Keratinocyte (primary cell): ENCODE data around the gene CITED1. TPM values are rescaled to one million over a fixed set of nuclear protein-coding genes. Genes with fewer than 3 reads are reported as not detected.

Experiments
- DNase-seq: peaks from one replicate; pipeline ENCODE4 v3.0.0-alpha.2; 2011; ENCODE audit warnings: low read depth, missing footprints, low spot score
- FAIRE-seq: peaks from 2 replicates; lab custom pipeline; 2011; peaks lifted over from hg19 to GRCh38; lab: Jason Lieb, UNC
- H2AFZ ChIP-seq: 2 replicates; pipeline ENCODE4 v1.6.0; 2012; ENCODE audit warnings: low read length, control low read depth, inconsistent platforms; ENCODE audit not compliant: control insufficient read depth
- H3K27ac ChIP-seq: 2 replicates; pipeline ENCODE4 v1.5.1; 2011; ENCODE audit warnings: low read length; ENCODE audit not compliant: control insufficient read depth, insufficient read depth
- H3K27me3 ChIP-seq: 3 replicates; pipeline ENCODE4 v1.6.0; 2011; ENCODE audit warnings: low read length; ENCODE audit not compliant: control insufficient read depth, insufficient read depth; ENCODE audit errors: extremely low read depth
- H3K36me3 ChIP-seq, 2 experiments: 2 replicates in 1 of 2; 3 replicates in 1 of 2; pipeline ENCODE4 v1.5.1; 2011; ENCODE audit warnings: low read length in 2 of 2, mild to moderate bottlenecking in 1 of 2; ENCODE audit not compliant: control insufficient read depth in 2 of 2, insufficient read depth in 2 of 2; ENCODE audit errors: extremely low read depth in 1 of 2
- H3K4me1 ChIP-seq: 3 replicates; pipeline ENCODE4 v1.5.1; 2011; ENCODE audit warnings: low read length; ENCODE audit not compliant: control insufficient read depth, insufficient read depth; ENCODE audit errors: extremely low read depth
- H3K4me2 ChIP-seq: 3 replicates; pipeline ENCODE4 v1.6.0; 2011; ENCODE audit warnings: low read depth, low read length; ENCODE audit not compliant: control insufficient read depth, insufficient read depth; ENCODE audit errors: extremely low read depth
- H3K4me3 ChIP-seq, 3 experiments: fragments of 200-600 bp in 1 of 3; sonication (generic) in 1 of 3; 2 replicates in 2 of 3; 3 replicates in 1 of 3; pipeline ENCODE4 v1.5.1; 2011 to 2016; ENCODE audit warnings: low read length in 3 of 3, mild to moderate bottlenecking in 3 of 3, control low read depth in 2 of 3, inconsistent platforms in 1 of 3, low read depth in 1 of 3, mixed read lengths in 1 of 3, mixed run types in 1 of 3, moderate library complexity in 1 of 3; ENCODE audit not compliant: control insufficient read depth in 2 of 3, insufficient read depth in 2 of 3; ENCODE audit errors: extremely low read depth in 1 of 3
- H3K79me2 ChIP-seq: 2 replicates; pipeline ENCODE4 v1.6.0; 2012; ENCODE audit warnings: low read length; ENCODE audit not compliant: control insufficient read depth, insufficient read depth
- H3K9ac ChIP-seq: 3 replicates; pipeline ENCODE4 v1.6.0; 2011; ENCODE audit warnings: low read length; ENCODE audit not compliant: control insufficient read depth, insufficient read depth; ENCODE audit errors: extremely low read depth
- H3K9me1 ChIP-seq: 3 replicates; pipeline ENCODE4 v1.6.0; 2011; ENCODE audit warnings: low read length; ENCODE audit not compliant: control insufficient read depth, insufficient read depth; ENCODE audit errors: extremely low read depth
- H3K9me3 ChIP-seq: 2 replicates; pipeline ENCODE4 v1.5.1; 2012; ENCODE audit warnings: low read depth, low read length; ENCODE audit not compliant: control insufficient read depth
- H4K20me1 ChIP-seq: 3 replicates; pipeline ENCODE4 v1.6.0; 2011; ENCODE audit warnings: low read length; ENCODE audit not compliant: control insufficient read depth, insufficient read depth; ENCODE audit errors: extremely low read depth
- EZH2 ChIP-seq: IDR thresholded peaks from one replicate; pipeline ENCODE4 v1.6.1; 2012; ENCODE audit warnings: inconsistent platforms, mild to moderate bottlenecking, low read length, moderate library complexity
- dilution Hi-C: fragments of 300-500 bp; cut with MboI; formaldehyde crosslinking; loops from one replicate; pipeline ENCODE4 v1.7.0; 2020; ENCODE audit warnings: low sequenced_read_pairs; ENCODE audit not compliant: extremely low pct_ligation_motif_present
- polyA plus RNA-seq, 5 experiments: library from polyadenylated mRNA; depleted of rRNA in 3 of 5; stranded (reverse) in 3 of 5; stranded (forward) in 1 of 5; unstranded in 1 of 5; fragments of >200 nt; gene quantifications; 1 replicate in 1 of 5; 2 replicates in 3 of 5; 3 replicates in 1 of 5; pipeline versions ENCODE4 v1.2.1 to v1.2.3, GENCODE V29; 2011 to 2012; ENCODE audit warnings: missing spikeins in 2 of 5, low read depth in 1 of 5, low replicate concordance in 1 of 5
- TF ChIP-seq, protein P1 (sequence below), 3 experiments: IDR thresholded peaks in 1 of 3; conservative IDR thresholded peaks in 1 of 3; optimal IDR thresholded peaks in 1 of 3; 2 replicates in 2 of 3; 3 replicates in 1 of 3; pipeline versions ENCODE3 to v1.5.1; 2011; ENCODE audit warnings: low read length in 3 of 3, mild to moderate bottlenecking in 3 of 3, moderate library complexity in 2 of 3, control low read depth in 1 of 3, inconsistent platforms in 1 of 3; ENCODE audit not compliant: insufficient read depth in 2 of 3; ENCODE audit errors: extremely low read depth in 1 of 3

The CITED1 gene
- polyA plus RNA-seq, 1 donor (not counting 4 experiments of a cell fraction or from before 2014, with no cell fraction given), result 0.30 TPM

- Histone ChIP-seq H2AFZ (no peak overlapping the region), H3K4me3 (no peak overlapping the region), H3K9ac (no peak overlapping the region), H3K27ac (no peak overlapping the region), H3K9me3 (no peaks in the 10 kb centered on the region), H3K36me3 (no peaks in the 10 kb centered on the region), H4K20me1 (peaks cover 2% of the 10 kb centered on the region), H3K4me2 (peak overlapping the region; percentile 64), H3K79me2 (no peaks in the 10 kb centered on the region), H3K4me1 (peaks cover 4% of the 10 kb centered on the region), H3K9me1 (no peaks in the 10 kb centered on the region), H3K27me3 (peaks cover 97% of the 10 kb centered on the region)
- dilution Hi-C loops, result no loop called here
- FAIRE-seq, result no peak
- no peak for DNase-seq
- TF ChIP-seq EZH2, result peak; percentile 87
- TF ChIP-seq, protein P1, sequence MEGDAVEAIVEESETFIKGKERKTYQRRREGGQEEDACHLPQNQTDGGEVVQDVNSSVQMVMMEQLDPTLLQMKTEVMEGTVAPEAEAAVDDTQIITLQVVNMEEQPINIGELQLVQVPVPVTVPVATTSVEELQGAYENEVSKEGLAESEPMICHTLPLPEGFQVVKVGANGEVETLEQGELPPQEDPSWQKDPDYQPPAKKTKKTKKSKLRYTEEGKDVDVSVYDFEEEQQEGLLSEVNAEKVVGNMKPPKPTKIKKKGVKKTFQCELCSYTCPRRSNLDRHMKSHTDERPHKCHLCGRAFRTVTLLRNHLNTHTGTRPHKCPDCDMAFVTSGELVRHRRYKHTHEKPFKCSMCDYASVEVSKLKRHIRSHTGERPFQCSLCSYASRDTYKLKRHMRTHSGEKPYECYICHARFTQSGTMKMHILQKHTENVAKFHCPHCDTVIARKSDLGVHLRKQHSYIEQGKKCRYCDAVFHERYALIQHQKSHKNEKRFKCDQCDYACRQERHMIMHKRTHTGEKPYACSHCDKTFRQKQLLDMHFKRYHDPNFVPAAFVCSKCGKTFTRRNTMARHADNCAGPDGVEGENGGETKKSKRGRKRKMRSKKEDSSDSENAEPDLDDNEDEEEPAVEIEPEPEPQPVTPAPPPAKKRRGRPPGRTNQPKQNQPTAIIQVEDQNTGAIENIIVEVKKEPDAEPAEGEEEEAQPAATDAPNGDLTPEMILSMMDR (optimal IDR thresholded peaks at IDR 0.05 in 1 of 3, IDR thresholded peaks at IDR 0.05 in 1 of 3, conservative IDR thresholded peaks at IDR 0.05 in 1 of 3; ENCODE audit: extremely low read depth in 1 of 3, insufficient read depth in 2 of 3, low read length in 3 of 3), result no peak
These were observed 837 bp downstream of the CITED1 start for GRCh38 chrX:72304877-72305276.

GRCh38 chrX:72301781-72302180 lies 3.9 kb downstream of the CITED1 start:
- dilution Hi-C loops, result no loop called here
- Histone ChIP-seq H3K27me3 (peaks cover 87% of the 10 kb centered on the region), H3K9me3 (no peaks in the 10 kb centered on the region), H3K27ac (no peak overlapping the region), H3K4me2 (no peak overlapping the region), H3K4me1 (peaks cover 4% of the 10 kb centered on the region), H3K9ac (no peak overlapping the region), H3K9me1 (no peaks in the 10 kb centered on the region), H2AFZ (no peak overlapping the region), H3K4me3 (no peak overlapping the region), H3K79me2 (no peaks in the 10 kb centered on the region), H3K36me3 (no peaks in the 10 kb centered on the region), H4K20me1 (peaks cover 2% of the 10 kb centered on the region)
- TF ChIP-seq EZH2, result no peak
- TF ChIP-seq, protein P1 (optimal IDR thresholded peaks at IDR 0.05 in 1 of 3, IDR thresholded peaks at IDR 0.05 in 1 of 3, conservative IDR thresholded peaks at IDR 0.05 in 1 of 3; ENCODE audit: extremely low read depth in 1 of 3, insufficient read depth in 2 of 3, low read length in 3 of 3), result no peak
- FAIRE-seq, result no peak
- no peak for DNase-seq
